Activated effector memory CD4-positive, alpha-beta T cell treated with Interleukin-2 at 50 U/mL for 16 hours (primary cell): ENCODE measurements around the gene DAZ1.
"Not testable (repeated sequence)": the region's sequence is repeated elsewhere in the genome, so short reads cannot be mapped to it uniquely, and the experiment has no call there.

Experiments
- DNase-seq: peaks from one replicate; pipeline ENCODE4 v3.0.0-alpha.2; 2020

DAZ1 gene

GRCh38 chrY:23198908-23199307, at the start of gene DAZ1:
Gene DAZ1, minus strand, starts transcription at chrY:23199008. Its CDS starts 208 bp downstream, at chrY:23198800.
- DNase-seq = not testable (repeated sequence)

- not testable (repeated sequence) for DNase-seq
Observed at GRCh38 chrY:23219233-23219632, 20.4 kb upstream of the DAZ1 start, which contains the start of gene DAZ2. Gene DAZ2, plus strand, starts transcription at chrY:23219533. Its CDS starts 208 bp downstream, at chrY:23219741.

GRCh38 chrY:23210681-23211080, 11.9 kb upstream of the DAZ1 start:
- DNase-seq = not testable (repeated sequence)

- DNase-seq = not testable (repeated sequence)
Observed at GRCh38 chrY:23209802-23210495, 11.1 kb upstream of the DAZ1 start.

GRCh38 chrY:23207455-23207854, 8.6 kb upstream of the DAZ1 start:
- not testable (repeated sequence) for DNase-seq
